GM04503 (cell line): ENCODE data around the gene HSPB9.

Experiments
- DNase-seq: peaks from one replicate; pipeline ENCODE4 v3.0.0-alpha.2; 2012; ENCODE audit warnings: low read depth

HSPB9 gene

GRCh38 chr17:42101513-42102292 lies 20.9 kb upstream of the HSPB9 start:
- DNase-seq: peak; percentile 9

GRCh38 chr17:42103221-42103954 lies 19.2 kb upstream of the HSPB9 start:
- DNase-seq: no peak

DNA sequence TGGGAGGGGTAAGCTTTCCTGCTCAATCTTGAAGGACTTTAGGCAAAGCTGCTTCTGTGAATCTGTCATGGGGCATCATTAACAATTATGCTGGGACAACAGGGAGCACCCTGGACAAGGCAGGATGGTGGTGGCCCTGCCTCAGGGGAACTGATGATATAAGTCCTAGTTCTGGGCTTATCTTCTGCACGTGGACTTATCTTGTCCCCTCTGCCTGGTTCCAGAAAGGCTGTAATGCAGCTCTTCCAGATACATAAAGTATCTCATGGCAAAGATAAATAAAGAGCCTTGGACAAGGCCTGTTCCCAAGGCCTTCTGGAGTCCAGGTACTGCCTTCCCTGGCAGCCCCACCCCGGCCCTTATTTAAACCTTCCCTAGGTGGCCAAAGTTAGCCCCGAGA lies 18.3 kb upstream of the HSPB9 start:
- no peak for DNase-seq

- no peak for DNase-seq
Measured at GRCh38 chr17:42106009-42106408, 16.6 kb upstream of the HSPB9 start.

- DNase-seq: no peak
Measured at GRCh38 chr17:42107124-42107523, 15.5 kb upstream of the HSPB9 start.

DNA sequence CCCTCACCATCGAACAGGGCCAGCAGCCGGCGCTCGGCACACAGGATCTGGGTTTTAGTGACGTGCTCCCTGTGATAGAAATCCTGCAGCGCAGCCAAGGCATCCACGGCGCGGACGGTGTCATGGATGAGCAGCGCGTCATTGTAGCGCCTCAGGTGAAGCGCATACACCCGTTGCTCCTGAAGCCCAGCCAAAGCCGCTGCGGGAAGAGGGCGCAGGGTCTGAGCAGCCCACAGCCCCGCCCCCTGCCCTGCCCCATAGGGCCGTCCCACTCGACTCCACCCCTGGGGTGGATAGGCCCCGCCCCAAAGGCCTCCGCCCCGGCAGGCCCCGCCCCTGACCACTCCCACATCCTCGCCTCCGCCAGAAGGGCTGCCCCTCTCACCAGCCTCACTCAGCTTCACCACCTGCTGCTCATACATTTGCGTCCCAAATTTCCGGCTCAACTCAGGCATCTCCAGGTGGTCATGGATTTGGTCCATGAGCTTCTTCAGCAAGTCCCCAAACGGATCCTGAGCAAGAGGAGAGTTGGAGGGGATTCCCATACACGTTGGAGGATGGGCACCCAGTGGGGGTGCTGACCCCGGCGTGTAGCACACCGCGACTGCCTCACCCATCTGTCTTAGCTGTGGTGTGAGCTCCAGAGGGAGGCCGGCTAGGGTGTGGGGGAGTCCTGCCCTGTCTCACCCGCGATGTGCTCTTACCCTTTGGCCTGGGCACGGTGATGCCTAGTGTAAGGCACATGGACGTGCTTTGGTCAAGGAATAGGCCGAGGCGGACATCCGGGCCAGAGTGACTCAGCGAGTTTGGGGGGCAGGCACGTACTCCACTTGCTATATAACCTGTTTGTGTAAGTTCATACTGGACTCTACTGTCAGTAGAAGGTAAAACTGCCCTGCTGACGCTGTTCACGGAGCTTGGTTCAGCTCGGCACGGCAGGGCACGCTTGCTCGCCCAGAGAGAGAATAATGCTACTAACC lies 14.7 kb upstream of the HSPB9 start:
- DNase-seq: no peak

DNA sequence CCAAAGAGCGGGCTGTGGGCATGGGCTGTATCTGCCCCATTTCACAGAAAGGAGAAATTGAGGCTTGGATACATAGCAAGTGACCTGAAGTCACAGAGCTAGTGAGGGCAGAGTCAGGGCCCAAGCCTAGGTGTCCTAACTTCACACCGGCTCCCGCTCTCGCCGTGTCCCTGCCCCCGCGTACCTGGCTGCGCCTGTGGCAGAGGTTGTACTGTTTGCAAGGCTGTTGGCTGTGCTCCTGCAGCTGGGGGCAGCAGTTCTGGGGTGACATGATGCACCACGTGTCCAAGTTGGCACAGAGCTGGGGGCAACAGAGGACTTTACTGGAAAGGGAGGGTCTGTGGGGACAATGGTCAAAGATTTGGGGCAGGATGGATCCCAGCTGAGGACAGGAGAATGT lies 13.5 kb upstream of the HSPB9 start:
- no peak for DNase-seq

GRCh38 chr17:42110301-42111264 lies 12.0 kb upstream of the HSPB9 start:
- no peak for DNase-seq

- DNase-seq: no peak
Measured at GRCh38 chr17:42111265-42111636, 11.4 kb upstream of the HSPB9 start.

- no peak for DNase-seq
Measured at GRCh38 chr17:42111871-42112551, 10.6 kb upstream of the HSPB9 start.

- no peak for DNase-seq
Measured at GRCh38 chr17:42112552-42113176, 9.9 kb upstream of the HSPB9 start, which contains the start of gene DHX58. DHX58 (minus strand) TSS chr17:42112714; CDS start chr17:42111892, 822 bp downstream.

GRCh38 chr17:42113293-42114069 lies 9.1 kb upstream of the HSPB9 start:
- no peak for DNase-seq

GRCh38 chr17:42114118-42114517 lies 8.5 kb upstream of the HSPB9 start:
- no peak for DNase-seq

DNA sequence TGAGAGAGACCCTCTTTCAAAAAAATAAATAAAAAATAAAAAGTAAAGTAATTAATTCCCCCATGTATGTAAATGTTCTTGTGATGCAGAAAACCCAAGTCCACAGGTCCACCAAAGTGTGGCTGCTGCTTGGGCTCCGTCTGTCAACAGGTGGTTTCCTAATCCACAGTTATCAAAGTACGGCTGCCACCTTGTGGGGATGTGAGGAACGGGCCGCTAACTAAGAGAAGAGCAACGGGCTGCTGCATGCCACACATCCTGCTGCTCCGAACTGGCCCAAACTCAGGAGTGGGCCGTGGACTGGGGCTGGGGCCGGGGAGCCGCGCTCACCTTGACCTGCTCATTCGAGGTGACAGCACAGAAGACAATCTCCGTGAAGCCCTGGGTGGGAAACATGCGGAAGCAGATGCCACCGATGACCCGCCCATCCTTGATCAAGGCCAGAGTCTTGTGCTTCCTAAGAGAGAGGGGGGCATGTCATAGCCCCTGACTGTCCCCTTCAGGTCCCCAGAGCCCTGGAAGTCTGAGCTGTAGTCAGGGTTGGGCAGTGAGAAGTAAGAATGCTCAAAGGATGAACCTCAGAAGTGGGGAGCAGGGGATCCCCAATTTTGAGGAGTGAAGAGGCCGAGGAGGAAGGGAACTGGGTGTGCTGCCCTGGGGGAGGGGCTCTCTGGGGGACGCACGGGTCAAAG lies 5.8 kb upstream of the HSPB9 start:
- no peak for DNase-seq

DNA sequence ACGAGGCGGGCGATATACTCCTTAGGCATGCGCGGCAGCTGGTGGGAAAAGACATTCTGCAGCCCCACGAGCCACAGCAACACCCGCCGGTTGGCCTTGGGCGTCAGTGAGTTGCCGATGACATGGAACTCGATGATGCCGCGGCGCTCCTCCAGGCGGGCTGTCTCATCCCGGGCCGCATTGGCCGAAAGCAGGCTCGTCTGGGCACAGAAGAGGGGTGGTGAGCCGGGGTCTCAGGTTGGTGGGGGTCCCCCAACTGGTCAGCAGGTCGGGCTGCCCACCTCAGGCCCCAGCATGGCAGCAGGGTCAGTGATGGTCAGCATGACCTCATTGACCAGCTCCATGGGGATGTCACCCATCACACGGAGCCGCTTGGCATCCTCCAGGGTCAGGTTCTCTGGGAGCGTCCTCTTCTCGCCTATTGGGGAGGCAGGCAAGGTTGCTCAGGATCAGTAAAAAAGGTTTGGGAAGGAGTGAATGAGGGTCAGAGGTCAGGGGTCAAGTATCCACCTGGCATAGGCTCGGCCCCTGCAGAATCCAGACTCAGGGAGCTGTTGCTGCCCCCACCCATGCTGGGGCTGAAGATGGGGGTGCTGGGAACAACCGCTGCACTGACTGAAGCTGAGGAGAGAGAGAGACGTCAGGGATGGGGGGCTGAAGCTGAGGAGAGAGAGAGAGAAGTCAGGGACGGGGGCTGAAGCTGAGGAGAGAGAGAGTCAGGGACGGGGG lies 5.0 kb upstream of the HSPB9 start:
- no peak for DNase-seq

GRCh38 chr17:42118126-42118510 lies 4.5 kb upstream of the HSPB9 start:
- DNase-seq: no peak

DNA sequence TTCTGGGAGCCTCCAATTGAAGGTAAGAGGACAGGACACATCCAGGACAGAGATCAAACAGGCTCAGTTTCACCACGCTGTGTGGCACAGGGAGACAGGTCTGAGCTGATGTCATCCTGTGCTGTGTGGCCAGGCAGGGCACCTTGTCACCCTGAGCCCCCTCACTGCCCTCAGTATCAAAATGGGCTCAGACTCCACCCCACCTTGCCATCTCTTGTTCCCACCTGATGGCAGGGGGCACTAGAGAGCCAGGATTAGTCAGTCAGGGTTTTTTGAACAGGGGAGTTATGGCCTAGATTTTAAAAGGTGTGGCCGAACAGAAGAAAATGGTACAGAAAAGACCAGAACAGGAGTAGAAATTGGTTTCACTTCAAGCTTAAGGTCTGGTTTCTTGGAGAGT lies 4.1 kb upstream of the HSPB9 start:
- DNase-seq: no peak

DNA sequence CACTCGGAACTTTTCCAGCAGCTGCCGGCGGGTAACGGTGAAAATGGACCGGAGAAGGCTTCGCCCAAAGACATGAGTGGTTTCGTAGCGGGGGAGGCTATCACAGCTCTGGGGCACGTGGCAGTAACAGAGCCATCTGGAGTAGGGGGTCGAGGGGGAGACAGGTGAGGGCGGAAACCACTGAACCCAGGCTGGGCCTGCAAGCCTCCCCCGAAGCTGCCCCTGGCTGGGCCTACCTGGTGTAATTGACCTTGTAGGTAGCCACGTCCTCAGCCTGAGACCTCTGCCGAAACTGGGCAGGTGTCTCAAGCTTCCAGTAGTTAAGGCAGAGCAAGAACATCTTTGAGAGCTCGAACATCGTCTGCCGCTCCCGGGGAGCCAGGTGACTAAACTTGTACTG lies 3.3 kb upstream of the HSPB9 start:
- no peak for DNase-seq
